Liver (tissue), 9 donors: Measurements from ENCODE around the gene UNG. TPM values are rescaled to one million over a fixed set of nuclear protein-coding genes. Genes with fewer than 3 reads are reported as not detected.

Source experiments
- DNase-seq: peaks from one replicate; pipeline ENCODE4 v3.0.0-alpha.2; 2017; ENCODE audit warnings: low spot score
- H3K27ac ChIP-seq, 2 donors: one replicate each; pipeline ENCODE4 v1.7.0; 2013; ENCODE audit warnings: inconsistent platforms in 2 of 2, low read length in 2 of 2, control low read depth in 1 of 2, low read depth in 1 of 2, mild to moderate bottlenecking in 1 of 2
- H3K27me3 ChIP-seq, 4 donors: one replicate each; pipeline versions ENCODE4 v1.6.1 to v1.7.0; 2013; ENCODE audit warnings: low read length in 3 of 4, inconsistent platforms in 1 of 4, mild to moderate bottlenecking in 1 of 4, moderate library complexity in 1 of 4; ENCODE audit not compliant: control insufficient read depth in 4 of 4, insufficient read depth in 4 of 4
- H3K36me3 ChIP-seq, 4 donors: one replicate each; pipeline versions ENCODE4 v1.6.1 to v1.7.0; 2013; ENCODE audit warnings: low read length in 3 of 4, mild to moderate bottlenecking in 3 of 4, low read depth in 1 of 4, moderate library complexity in 1 of 4; ENCODE audit not compliant: control insufficient read depth in 4 of 4, insufficient read depth in 3 of 4
- H3K4me1 ChIP-seq, 4 donors: one replicate each; pipeline versions ENCODE4 v1.6.1 to v1.7.0; 2013; ENCODE audit warnings: low read length in 3 of 4, mild to moderate bottlenecking in 3 of 4, moderate library complexity in 1 of 4; ENCODE audit not compliant: control insufficient read depth in 4 of 4, insufficient read depth in 4 of 4
- H3K4me3 ChIP-seq, 3 donors: one replicate each; pipeline versions ENCODE4 v1.6.1 to v1.7.0; 2013; ENCODE audit warnings: low read length in 3 of 3, control low read depth in 1 of 3, low read depth in 1 of 3, mild to moderate bottlenecking in 1 of 3
- H3K9ac ChIP-seq, 2 donors: one replicate each; pipeline ENCODE4 v1.7.0; 2013; ENCODE audit warnings: low read length in 2 of 2, mild to moderate bottlenecking in 2 of 2, moderate library complexity in 2 of 2, control low read depth in 1 of 2, low read depth in 1 of 2
- H3K9me3 ChIP-seq, 4 donors: one replicate each; pipeline versions ENCODE4 v1.6.1 to v1.7.0; 2013; ENCODE audit warnings: low read length in 3 of 4; ENCODE audit not compliant: control insufficient read depth in 4 of 4
- ATF3 ChIP-seq: IDR thresholded peaks from 2 replicates; pipeline ENCODE4 v1.6.1; 2016; ENCODE audit warnings: antibody characterized with exemption
- CTCF ChIP-seq: fragments of 150-350 bp; IDR thresholded peaks from 2 replicates; pipeline ENCODE4 v1.5.1; 2017; ENCODE audit warnings: improper control_type of control experiment, low read depth, low read length; ENCODE audit not compliant: missing input control
- FOXA1 ChIP-seq: IDR thresholded peaks from 2 replicates; pipeline ENCODE4 v1.6.1; 2016; ENCODE audit warnings: antibody characterized with exemption
- FOXA2 ChIP-seq: IDR thresholded peaks from 2 replicates; pipeline ENCODE4 v1.6.1; 2016; ENCODE audit warnings: antibody characterized with exemption
- GABPA ChIP-seq, 2 donors: IDR thresholded peaks in 1 of 2; conservative IDR thresholded peaks in 1 of 2; 2 replicates each; pipeline ENCODE4 v1.6.1; 2016; ENCODE audit warnings: antibody characterized with exemption in 2 of 2, mild to moderate bottlenecking in 1 of 2, moderate library complexity in 1 of 2
- HNF4A ChIP-seq, 2 donors: conservative IDR thresholded peaks; 2 replicates each; pipeline ENCODE4 v1.6.1; 2016; ENCODE audit warnings: antibody characterized with exemption in 2 of 2, mild to moderate bottlenecking in 2 of 2
- HNF4G ChIP-seq: IDR thresholded peaks from 2 replicates; pipeline ENCODE4 v1.6.1; 2016; ENCODE audit warnings: antibody characterized with exemption
- JUND ChIP-seq, 2 donors: IDR thresholded peaks; 2 replicates each; pipeline ENCODE4 v1.6.1; 2016; ENCODE audit warnings: antibody characterized with exemption in 2 of 2
- MAX ChIP-seq: IDR thresholded peaks from 2 replicates; pipeline ENCODE4 v1.6.1; 2016; ENCODE audit warnings: antibody characterized with exemption
- NR2F2 ChIP-seq: IDR thresholded peaks from 2 replicates; pipeline ENCODE4 v1.6.1; 2016; ENCODE audit warnings: antibody characterized with exemption
- RAD21 ChIP-seq, 2 donors: IDR thresholded peaks; 2 replicates each; pipeline ENCODE4 v1.6.1; 2016; ENCODE audit warnings: antibody characterized with exemption in 2 of 2, mild to moderate bottlenecking in 2 of 2
- REST ChIP-seq: IDR thresholded peaks from 2 replicates; pipeline ENCODE4 v1.6.1; 2016; ENCODE audit warnings: antibody characterized with exemption, mild to moderate bottlenecking
- RXRA ChIP-seq, 2 donors: IDR thresholded peaks; 2 replicates each; pipeline ENCODE4 v1.6.1; 2017 to 2018; ENCODE audit warnings: antibody characterized with exemption in 2 of 2, mild to moderate bottlenecking in 1 of 2
- TAF1 ChIP-seq: conservative IDR thresholded peaks from 2 replicates; pipeline ENCODE4 v1.6.1; 2016; ENCODE audit warnings: antibody characterized with exemption, mild to moderate bottlenecking
- YY1 ChIP-seq: IDR thresholded peaks from 2 replicates; pipeline ENCODE4 v1.6.1; 2016; ENCODE audit warnings: antibody characterized with exemption, mild to moderate bottlenecking
- ZBTB33 ChIP-seq: IDR thresholded peaks from 2 replicates; pipeline ENCODE4 v1.6.1; 2016; ENCODE audit warnings: antibody characterized with exemption
- WGBS: extraction: QIAGEN DNeasy Blood & Tissue Kit; methylation state at CpG from one replicate; pipeline ENCODE4 v1.1.7; 2013; 5-methylcytosine and 5-hydroxymethylcytosine counted together
- polyA plus RNA-seq, 2 donors: library from polyadenylated mRNA; stranded (reverse) in 1 of 2; unstranded in 1 of 2; fragments of 200-250 nt in 1 of 2; fragments of >200 nt in 1 of 2; fragmentation: Nextera tagmentation in 1 of 2; extraction: Ambion mirVana in 1 of 2; gene quantifications; one replicate each; pipeline versions ENCODE4 v1.2.1 to v1.2.3, GENCODE V29; 2013 to 2015
- total RNA-seq, 2 donors: library from RNA; depleted of rRNA; stranded (reverse); fragments of >200 nt; gene quantifications; one replicate each; pipeline ENCODE4 v1.2.3, GENCODE V29; 2014
- donor health status: healthy.
- donor health status: healthy.
- donor health status: healthy.
- donor health status: healthy.
- donor health status: healthy.

UNG gene
- total and polyA plus RNA-seq, 4 donors: 9.4 to 22.1 (median 14.9) TPM

- peak; percentile 33 to 48 for TF ChIP-seq RXRA (IDR thresholded peaks at IDR 0.05)
Observed at GRCh38 chr12:109126784-109127183, 29.4 kb downstream of the UNG start (continued).

GRCh38 chr12:109127533-109128242 lies 30.3 kb downstream of the UNG start:
- no peak overlapping the region for H3K9ac ChIP-seq
- H3K36me3 ChIP-seq: peaks cover 0 to 2% (median 0%) of the 10 kb centered on the region in 4 donors
- DNase-seq: no peak
- H3K9me3 ChIP-seq: no peaks in the 10 kb centered on the region
- WGBS: 74% methylated on average over 13 of the region's 13 CpGs
- H3K27me3 ChIP-seq: no peaks in the 10 kb centered on the region
- TF ChIP-seq TAF1 (no peak), REST (no peak), NR2F2 (no peak), RAD21 (IDR thresholded peaks at IDR 0.05) (no peak), FOXA1 (no peak), HNF4A (conservative IDR thresholded peaks at IDR 0.05) (peak in 1 of 2 donors; percentile 10)
- H3K27ac ChIP-seq: peak overlapping the region; percentile 13 to 38
- no peak overlapping the region for H3K4me3 ChIP-seq
- peaks cover 7 to 51% (median 41%) of the 10 kb centered on the region in 4 donors for H3K4me1 ChIP-seq

GRCh38 chr12:109130297-109131153 lies 33.1 kb downstream of the UNG start:
- peak overlapping the region in 2 of 3 donors; percentile 57 to 61 for H3K4me3 ChIP-seq
- H3K27ac ChIP-seq: peak overlapping the region; percentile 86 to 89
- peaks cover 13 to 75% (median 60%) of the 10 kb centered on the region in 4 donors for H3K4me1 ChIP-seq
- H3K9me3 ChIP-seq: no peaks in the 10 kb centered on the region
- 30% methylated on average over 15 of the region's 15 CpGs for WGBS
- no peak overlapping the region for H3K9ac ChIP-seq
- no peaks in the 10 kb centered on the region for H3K27me3 ChIP-seq
- DNase-seq: no peak
- H3K36me3 ChIP-seq: peaks cover 0 to 2% (median 0%) of the 10 kb centered on the region in 4 donors
- TF ChIP-seq FOXA1 (no peak), MAX (peak; percentile 14), ZBTB33 (no peak), HNF4G (no peak), RXRA (IDR thresholded peaks at IDR 0.05) (peak; percentile 54 to 60), HNF4A (conservative IDR thresholded peaks at IDR 0.05) (peak; percentile 63 to 65), ATF3 (peak; percentile 72), GABPA (IDR thresholded peaks at IDR 0.05 in 1 of 2, conservative IDR thresholded peaks at IDR 0.05 in 1 of 2) (no peak), REST (no peak), TAF1 (peak; percentile 27), JUND (IDR thresholded peaks at IDR 0.05) (no peak), FOXA2 (no peak), YY1 (peak; percentile 68), CTCF (no peak)
